Measurements from ENCODE around the gene MXRA8.
"Not testable (repeated sequence)": the region's sequence is repeated elsewhere in the genome, so short reads cannot be mapped to it uniquely, and the experiment has no call there.

The MXRA8 gene

DNA sequence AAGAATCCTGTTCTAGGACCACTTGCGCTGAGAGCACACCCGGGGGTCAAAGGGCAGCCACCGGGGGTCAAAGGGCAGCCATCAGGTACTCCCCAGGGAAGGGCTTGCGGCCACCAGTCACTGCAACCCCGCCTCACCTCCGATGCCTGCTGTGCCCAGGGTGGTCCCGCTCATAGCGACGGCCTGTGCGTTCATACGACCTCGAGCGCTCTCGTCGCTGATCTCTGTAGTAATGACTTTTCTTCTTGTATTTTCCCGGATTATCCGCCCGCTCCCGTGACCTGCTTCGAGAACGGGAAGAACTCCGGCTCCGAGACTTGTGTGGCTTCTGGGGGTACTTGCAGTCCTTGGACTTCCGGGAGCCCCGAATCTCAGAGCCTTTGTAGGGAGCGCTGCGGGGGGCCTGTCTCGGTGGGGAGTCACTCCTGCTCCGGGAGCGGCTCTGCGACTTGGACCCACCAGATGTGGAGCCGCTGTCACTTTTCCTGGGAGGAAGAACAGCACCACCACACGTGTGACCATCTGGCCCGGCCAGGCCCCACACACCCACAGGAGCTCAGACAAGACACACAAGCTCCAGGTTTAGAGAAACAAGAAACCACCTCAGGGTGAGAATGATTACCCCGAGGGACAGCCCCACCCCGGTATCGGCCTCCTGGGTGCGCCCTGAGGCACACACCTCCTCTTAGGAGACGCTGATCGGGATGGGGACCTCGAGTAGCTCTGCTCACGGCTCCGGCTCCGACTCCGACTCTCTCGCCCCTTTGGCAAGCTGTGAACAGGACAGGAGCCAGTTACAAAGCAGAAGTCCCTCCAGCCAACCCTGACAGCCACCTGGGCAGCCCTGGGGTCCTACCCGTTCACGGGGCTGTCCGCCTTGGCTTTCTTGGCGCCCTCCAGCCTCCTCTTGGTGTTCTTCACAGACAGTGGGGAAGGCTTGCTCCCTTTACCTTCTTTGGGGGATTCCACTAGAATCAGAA, 29.0 kb upstream of the MXRA8 start:
- Histone ChIP-seq H3K9me3 (replicated peaks in 1 of 11) (peaks cover 0 to 5% (median 0%) of the 10 kb centered on the region in 11 experiments; a peak in 2 of 22 replicates), H3K4me2 (no peak overlapping the region), H4K20me1 (peaks cover 12 to 98% (median 61%) of the 10 kb centered on the region in 11 experiments; a peak in 19 of 22 replicates), H3K27me3 (no peaks in the 10 kb centered on the region), H3K27ac (no peak overlapping the region), H3K4me1 (peaks cover 0 to 29% (median 18%) of the 10 kb centered on the region in 10 experiments; a peak in 14 of 20 replicates), H3K36me3 (peaks cover 81 to 100% (median 91%) of the 10 kb centered on the region in 11 experiments), H3K4me3 (no peak overlapping the region), H3K9ac (no peak overlapping the region)
- TF ChIP-seq Cebpa-rat (IDR thresholded peaks at IDR 0.05): no peak

DNA sequence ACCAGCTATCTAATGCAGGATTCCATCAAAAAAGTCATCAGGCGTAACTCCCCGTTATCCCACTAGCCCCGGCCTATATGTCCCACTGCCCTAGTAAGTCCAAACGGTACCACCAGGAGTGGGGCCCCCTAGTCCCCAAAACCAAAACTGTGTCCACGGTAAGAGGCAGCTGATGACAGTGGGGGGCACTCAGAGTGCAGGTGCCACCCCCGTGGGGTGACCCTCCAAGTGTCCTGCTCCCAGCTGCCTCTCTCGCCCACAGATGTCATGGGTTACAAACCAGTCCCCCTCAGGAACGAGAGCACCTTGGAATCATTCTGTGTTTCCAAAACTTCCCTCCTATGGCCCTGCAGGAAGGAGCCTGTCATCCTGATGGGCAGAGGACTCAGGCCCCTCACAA, 27.6 kb upstream of the MXRA8 start:
- peaks cover 0 to 5% (median 0%) of the 10 kb centered on the region in 11 experiments; a peak in 2 of 22 replicates for H3K9me3 ChIP-seq (replicated peaks in 1 of 11)
- H3K4me2 ChIP-seq: no peak overlapping the region
- H4K20me1 ChIP-seq: peaks cover 1 to 98% (median 60%) of the 10 kb centered on the region in 11 experiments; a peak in 19 of 22 replicates
- no peaks in the 10 kb centered on the region for H3K27me3 ChIP-seq
- no peak overlapping the region for H3K9ac ChIP-seq
- H3K36me3 ChIP-seq: peaks cover 81 to 100% (median 89%) of the 10 kb centered on the region in 11 experiments
- H3K4me1 ChIP-seq: peaks cover 0 to 25% (median 12%) of the 10 kb centered on the region in 10 experiments; a peak in 14 of 20 replicates
- no peak overlapping the region for H3K27ac ChIP-seq
- no peak overlapping the region for H3K4me3 ChIP-seq
- TF ChIP-seq Cebpa-rat (IDR thresholded peaks at IDR 0.05): no peak

DNA sequence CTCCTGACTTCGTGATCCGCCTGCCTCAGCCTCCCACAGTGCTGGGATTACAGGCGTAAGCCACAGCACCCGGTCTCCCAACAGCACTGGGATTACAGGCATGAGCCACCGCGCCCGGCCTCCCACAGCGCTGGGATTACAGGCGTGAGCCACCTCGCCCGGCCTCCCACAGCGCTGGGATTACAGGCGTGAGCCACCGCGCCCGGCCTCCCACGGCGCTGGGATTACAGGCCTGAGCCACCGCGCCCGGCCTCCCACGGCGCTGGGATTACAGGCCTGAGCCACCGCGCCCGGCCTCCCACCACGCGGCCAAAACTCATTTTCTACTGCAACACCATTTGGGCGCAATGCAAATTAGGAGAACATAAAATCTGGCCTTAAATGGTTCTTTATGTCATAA, 27.0 kb upstream of the MXRA8 start:
- not testable (repeated sequence) for H3K4me3 ChIP-seq; H3K27me3 ChIP-seq; H3K9ac ChIP-seq; H3K27ac ChIP-seq; H3K9me3 ChIP-seq (replicated peaks in 1 of 11); H3K4me2 ChIP-seq
- H4K20me1 ChIP-seq: peaks cover 0 to 98% (median 66%) of the 10 kb centered on the region in 11 experiments; a peak in 19 of 22 replicates
- peaks cover 78 to 100% (median 89%) of the 10 kb centered on the region in 11 experiments for H3K36me3 ChIP-seq
- peaks cover 0 to 20% (median 6%) of the 10 kb centered on the region in 10 experiments; a peak in 12 of 20 replicates for H3K4me1 ChIP-seq

DNA sequence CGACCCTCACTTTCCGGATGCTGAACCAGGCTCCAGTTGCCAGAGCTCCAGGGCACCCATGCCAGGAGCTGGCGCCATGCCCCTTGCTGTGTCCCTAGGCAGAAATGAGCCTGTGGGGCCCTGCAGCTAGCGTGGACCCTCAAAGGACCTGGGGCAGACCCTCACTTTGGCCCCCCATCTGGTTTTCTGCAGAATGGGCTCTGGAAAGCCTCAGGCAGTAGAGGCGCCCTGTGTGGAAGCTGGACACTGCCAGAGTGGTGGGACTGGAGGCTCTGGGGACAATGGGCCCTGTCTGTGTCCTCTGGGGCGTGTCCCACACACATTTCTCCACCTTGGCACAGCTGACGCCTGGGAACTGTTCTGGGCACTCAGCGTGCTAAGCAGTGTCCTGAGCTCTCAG, 22.9 kb upstream of the MXRA8 start:
- no peak for TF ChIP-seq Cebpa-rat (IDR thresholded peaks at IDR 0.05)
- no peak overlapping the region for H3K27ac ChIP-seq
- peaks cover 38 to 74% (median 56%) of the 10 kb centered on the region in 11 experiments for H3K36me3 ChIP-seq

DNA sequence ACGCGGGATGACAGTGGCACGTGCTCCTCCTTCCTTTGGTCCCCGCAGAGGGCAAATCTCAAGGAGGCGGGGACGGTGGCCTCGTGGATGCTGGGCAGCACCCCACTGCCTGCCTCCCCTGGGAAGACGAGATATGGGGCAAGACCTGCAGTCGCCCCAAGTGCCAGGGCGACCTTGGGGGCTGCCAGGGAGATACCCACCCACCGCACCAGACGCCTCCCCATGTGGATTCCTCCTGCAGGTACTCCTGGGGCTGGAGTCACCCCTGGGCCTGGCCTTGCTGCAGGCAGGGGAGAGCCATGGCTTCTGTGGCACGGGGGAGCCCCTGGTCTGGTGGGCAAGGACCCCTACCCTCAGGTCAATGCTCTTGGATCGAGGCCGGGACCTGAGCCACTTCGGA, 22.5 kb upstream of the MXRA8 start:
- no peaks in the 10 kb centered on the region for H3K27me3 ChIP-seq
- no peak overlapping the region; a peak in 2 of 22 replicates for H3K9ac ChIP-seq
- H3K36me3 ChIP-seq: peaks cover 34 to 74% (median 56%) of the 10 kb centered on the region in 11 experiments
- H3K4me1 ChIP-seq: peaks cover 4 to 18% (median 8%) of the 10 kb centered on the region in 10 experiments; a peak in 18 of 20 replicates
- H4K20me1 ChIP-seq: peaks cover 0 to 59% (median 48%) of the 10 kb centered on the region in 11 experiments; a peak in 19 of 22 replicates
- TF ChIP-seq Cebpa-rat (IDR thresholded peaks at IDR 0.05): no peak
- H3K4me2 ChIP-seq: no peak overlapping the region
- no peaks in the 10 kb centered on the region for H3K9me3 ChIP-seq (replicated peaks in 1 of 11)
- H3K4me3 ChIP-seq: no peak overlapping the region
- H3K27ac ChIP-seq: no peak overlapping the region

More for the DNA sequence above, 22.9 kb upstream of the MXRA8 start:
- H3K9ac ChIP-seq: no peak overlapping the region; a peak in 2 of 22 replicates
- H3K9me3 ChIP-seq (replicated peaks in 1 of 11): no peaks in the 10 kb centered on the region
- peaks cover 0 to 14% (median 4%) of the 10 kb centered on the region in 10 experiments; a peak in 15 of 20 replicates for H3K4me1 ChIP-seq
- no peak overlapping the region for H3K4me3 ChIP-seq
- no peaks in the 10 kb centered on the region for H3K27me3 ChIP-seq
- H3K4me2 ChIP-seq: no peak overlapping the region
- H4K20me1 ChIP-seq: peaks cover 0 to 63% (median 53%) of the 10 kb centered on the region in 11 experiments; a peak in 19 of 22 replicates

DNA sequence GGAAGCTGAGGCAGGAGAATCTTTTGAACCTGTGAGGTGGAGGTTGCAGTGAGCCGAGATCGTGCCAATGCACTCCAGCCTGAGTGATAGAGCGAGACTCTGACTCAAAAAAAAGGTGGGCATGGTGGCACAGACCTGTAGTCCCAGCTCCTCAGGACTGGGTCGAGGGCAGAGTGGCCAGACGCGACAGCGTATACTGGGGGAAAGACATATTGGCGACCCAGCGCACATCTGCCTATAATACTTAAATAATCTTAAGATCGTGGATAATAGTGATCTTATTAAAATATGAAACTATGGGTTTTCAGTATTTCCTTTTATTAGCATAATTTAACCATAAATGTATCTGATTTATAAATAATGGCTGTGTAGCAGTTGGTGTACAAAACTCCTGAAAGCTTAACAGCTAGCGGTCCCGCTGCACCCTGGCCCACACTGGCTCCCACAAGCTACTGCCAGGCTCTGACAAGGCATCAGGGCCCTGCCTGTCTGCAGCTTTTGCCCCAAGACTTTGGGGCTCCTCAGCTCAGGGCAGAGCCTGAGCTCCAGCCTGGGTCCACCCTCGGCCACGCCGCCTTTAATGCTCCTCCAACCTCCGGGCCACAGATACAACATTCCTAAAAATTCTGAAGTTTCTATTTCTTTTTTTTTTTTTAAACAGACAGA, 19.3 kb upstream of the MXRA8 start:
- Histone ChIP-seq H3K4me2 (no peak overlapping the region), H3K9me3 (replicated peaks in 1 of 11) (no peaks in the 10 kb centered on the region), H3K27me3 (no peaks in the 10 kb centered on the region), H3K36me3 (peaks cover 32 to 57% (median 47%) of the 10 kb centered on the region in 11 experiments), H3K4me1 (peaks cover 21 to 27% (median 25%) of the 10 kb centered on the region in 10 experiments), H4K20me1 (peaks cover 0 to 48% (median 40%) of the 10 kb centered on the region in 11 experiments; a peak in 18 of 22 replicates), H3K27ac (no peak overlapping the region), H3K4me3 (no peak overlapping the region), H3K9ac (0 out of 22 replicates have a peak overlapping the region, but pooled peaks of 1 of the 11 experiments have one; percentile 6)
- TF ChIP-seq Cebpa-rat (IDR thresholded peaks at IDR 0.05): no peak

DNA sequence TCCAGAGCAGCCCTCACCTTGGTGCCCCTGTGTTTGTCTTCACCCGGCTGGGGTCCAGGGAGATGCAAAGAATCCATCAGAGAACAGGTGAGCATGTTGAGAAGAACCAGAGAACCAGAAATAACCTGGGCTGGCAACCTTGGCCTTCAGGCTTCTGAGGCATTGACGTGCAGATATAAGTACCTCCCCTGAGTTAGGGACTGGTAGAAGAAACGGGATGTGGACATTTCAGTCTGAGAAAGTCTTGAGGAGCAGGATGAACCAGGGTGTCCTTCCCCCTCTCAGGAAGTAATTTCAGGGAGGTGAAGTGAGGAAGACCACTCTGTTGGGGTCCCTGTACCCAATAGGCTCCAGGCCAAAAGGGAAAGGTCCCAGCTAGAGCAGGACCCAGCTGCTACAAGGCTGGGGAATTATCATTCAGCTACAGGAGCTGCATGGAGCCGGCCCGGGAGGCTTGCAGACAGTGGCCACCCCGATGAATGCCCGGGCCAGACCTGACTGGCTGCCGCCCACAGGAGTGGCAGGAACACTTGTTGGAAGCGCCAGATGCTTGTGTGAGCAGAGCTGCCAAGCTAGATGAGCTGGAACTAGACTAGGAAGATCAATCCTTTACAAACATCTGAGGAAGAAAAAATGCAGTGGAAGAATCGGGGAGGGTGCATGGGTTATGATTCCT, 18.3 kb upstream of the MXRA8 start:
- Histone ChIP-seq H4K20me1 (peaks cover 2 to 48% (median 41%) of the 10 kb centered on the region in 11 experiments; a peak in 21 of 22 replicates), H3K4me1 (peaks cover 31 to 37% (median 35%) of the 10 kb centered on the region in 10 experiments), H3K9me3 (replicated peaks in 1 of 11) (no peaks in the 10 kb centered on the region), H3K9ac (peak overlapping the region in 7 of 11 experiments; percentile 91 to 99 (median 99); a peak in 5 of 22 replicates), H3K36me3 (peaks cover 24 to 52% (median 38%) of the 10 kb centered on the region in 11 experiments), H3K4me2 (peak overlapping the region in 10 of 11 experiments; percentile 66 to 98 (median 86); a peak in 18 of 22 replicates), H3K4me3 (peak overlapping the region in 2 of 10 experiments; percentile 94 to 98; a peak in 3 of 20 replicates), H3K27me3 (no peaks in the 10 kb centered on the region), H3K27ac (peak overlapping the region in 9 of 11 experiments; percentile 89 to 98 (median 97); a peak in 11 of 22 replicates)
- no peak for TF ChIP-seq Cebpa-rat (IDR thresholded peaks at IDR 0.05)
